Smooth muscle cell of the umbilical artery (primary cell): Measurements from ENCODE around the gene RPS2. TPM values are rescaled to one million over a fixed set of nuclear protein-coding genes. Genes with fewer than 3 reads are reported as not detected.

Source experiments
- total RNA-seq: library from RNA; depleted of rRNA; stranded (reverse); fragments of >200 nt; gene quantifications from 2 replicates; pipeline ENCODE4 v1.2.3, GENCODE V29; 2014

Gene RPS2
- total RNA-seq, result 1,386 and 1,428 TPM in 2 replicates

GRCh38 chr16:1964506-1965395, at the start of gene RPS2:
Gene RPS2 (minus strand): TSS chr16:1964826. CDS start chr16:1964625, 201 bp downstream.

GRCh38 chr16:2009791-2010510, 45.3 kb upstream of the RPS2 start, which contains the start of gene ZNF598:
Gene ZNF598 (minus strand): TSS chr16:2009821.

GRCh38 chr16:1989209-1990100, 24.8 kb upstream of the RPS2 start, which contains the start of gene SYNGR3:
Gene SYNGR3 (plus strand): TSS chr16:1989970. CDS start chr16:1990103, 133 bp downstream.

GRCh38 chr16:1983544-1984346, 19.1 kb upstream of the RPS2 start, which contains the start of gene GFER:
Gene GFER (plus strand): TSS chr16:1984193. CDS start chr16:1984219, 26 bp downstream.

GRCh38 chr16:1981398-1981836, 16.8 kb upstream of the RPS2 start, which contains the start of gene NOXO1:
Gene NOXO1 (minus strand): TSS chr16:1981469. CDS start chr16:1981179, 290 bp downstream.

GRCh38 chr16:1971796-1972489, 7.3 kb upstream of the RPS2 start, which contains the start of gene TBL3:
Gene TBL3 (plus strand): TSS chr16:1972053. CDS start chr16:1972165, 112 bp downstream.

GRCh38 chr16:1966460-1966859, 1.8 kb upstream of the RPS2 start, which contains the start of gene RNF151:
Gene RNF151 (plus strand): TSS chr16:1966856. CDS start chr16:1966882, 26 bp downstream.

GRCh38 chr16:1959269-1960039, 5.2 kb downstream of the RPS2 start, which contains the start of gene NDUFB10:
Gene NDUFB10 (plus strand): TSS chr16:1959538. CDS start chr16:1959625, 87 bp downstream.

GRCh38 chr16:1942810-1943726, 21.6 kb downstream of the RPS2 start, which contains the start of gene MSRB1:
Gene MSRB1 (minus strand): TSS chr16:1943199. CDS start chr16:1943156, 43 bp downstream.

GRCh38 chr16:1918351-1919326, 46.0 kb downstream of the RPS2 start, which contains the start of gene HS3ST6:
Gene HS3ST6 (minus strand): TSS chr16:1918415. CDS start chr16:1918323, 92 bp downstream.

Other genes with a start within 250 kb of the RPS2 start
- 54.8 and 102 TPM in 2 replicates for gene NME3, start 193.3 kb downstream of the RPS2 start, total RNA-seq
- 17.2 and 20.9 TPM in 2 replicates for gene EME2, start 192.0 kb downstream of the RPS2 start, total RNA-seq
- gene MRPS34, start 191.7 kb downstream of the RPS2 start, total RNA-seq, result 57.5 and 73.0 TPM in 2 replicates
- 24.1 and 30.9 TPM in 2 replicates for gene SPSB3, start 182.3 kb downstream of the RPS2 start, total RNA-seq
- gene NUBP2, start 181.9 kb downstream of the RPS2 start, total RNA-seq, result 52.0 and 60.9 TPM in 2 replicates
- gene IGFALS, start 171.1 kb downstream of the RPS2 start, total RNA-seq, result not detected in 2 replicates
- gene HAGH, start 138.0 kb downstream of the RPS2 start, total RNA-seq, result 54.9 and 57.3 TPM in 2 replicates
- 57.6 and 61.4 TPM in 2 replicates for gene FAHD1, start 137.6 kb downstream of the RPS2 start, total RNA-seq
- gene MEIOB, start 92.7 kb downstream of the RPS2 start, total RNA-seq, result not detected in 2 replicates
- not detected in 2 replicates for gene HS3ST6, start 46.4 kb downstream of the RPS2 start, total RNA-seq
- gene MSRB1, start 21.6 kb downstream of the RPS2 start, total RNA-seq, result 4.1 and 6.2 TPM in 2 replicates
- gene RPL3L, start 10.1 kb downstream of the RPS2 start, total RNA-seq, result not detected in 2 replicates
- gene NDUFB10, start 5.3 kb downstream of the RPS2 start, total RNA-seq, result 91.1 and 110 TPM in 2 replicates
- not detected in 2 replicates for gene RNF151, start 2.0 kb upstream of the RPS2 start, total RNA-seq
- 26.4 and 59.3 TPM in 2 replicates for gene TBL3, start 7.2 kb upstream of the RPS2 start, total RNA-seq
- gene NOXO1, start 16.6 kb upstream of the RPS2 start, total RNA-seq, result under 0.01 and 0.28 TPM in 2 replicates
- 11.1 and 14.3 TPM in 2 replicates for gene GFER, start 19.4 kb upstream of the RPS2 start, total RNA-seq
- gene SYNGR3, start 25.1 kb upstream of the RPS2 start, total RNA-seq, result 3.6 and 7.3 TPM in 2 replicates
- 13.1 and 29.6 TPM in 2 replicates for gene ZNF598, start 45.0 kb upstream of the RPS2 start, total RNA-seq
- 0.30 and 0.65 TPM in 2 replicates for gene NPW, start 55.0 kb upstream of the RPS2 start, total RNA-seq
- gene NHERF2, start 62.1 kb upstream of the RPS2 start, total RNA-seq, result 19.0 and 24.5 TPM in 2 replicates
- gene NTHL1, start 83.0 kb upstream of the RPS2 start, total RNA-seq, result 15.3 and 25.2 TPM in 2 replicates
- 60.9 and 71.0 TPM in 2 replicates for gene TSC2, start 83.2 kb upstream of the RPS2 start, total RNA-seq
- gene PKD1, start 171.1 kb upstream of the RPS2 start, total RNA-seq, result 188 and 249 TPM in 2 replicates
- gene RAB26, start 183.8 kb upstream of the RPS2 start, total RNA-seq, result 2.3 and 3.0 TPM in 2 replicates
- gene TRAF7, start 191.0 kb upstream of the RPS2 start, total RNA-seq, result 51.4 and 89.8 TPM in 2 replicates
- gene CASKIN1, start 231.8 kb upstream of the RPS2 start, total RNA-seq, result 0.30 and 0.92 TPM in 2 replicates
- gene MLST8, start 240.6 kb upstream of the RPS2 start, total RNA-seq, result 19.6 and 25.8 TPM in 2 replicates
- 2.1 and 9.6 TPM in 2 replicates for gene BRICD5, start 246.0 kb upstream of the RPS2 start, total RNA-seq